ENCODE measurements around the gene GNL3. TPM values are rescaled to one million over a fixed set of nuclear protein-coding genes. Genes with fewer than 3 reads are reported as not detected.

GNL3 gene
- total RNA-seq, 2 donors from 2014 or later, result 29.7 to 49.3 TPM

- DNase-seq (ENCODE audit: low spot score), result no peak
- TF ChIP-seq CTCF (IDR thresholded peaks at IDR 0.05), result no peak
- Histone ChIP-seq H3K36me3 (peaks cover 86% of the 10 kb centered on the region), H3K27ac (no peak overlapping the region), H3K9me3 (no peaks in the 10 kb centered on the region), H3K27me3 (no peaks in the 10 kb centered on the region), H3K4me1 (peaks cover 0 to 10% of the 10 kb centered on the region in 2 donors), H3K4me3 (no peak overlapping the region)
These were observed 4.7 kb downstream of the GNL3 start for GRCh38 chr3:52690560-52690959.

GRCh38 chr3:52693071-52693470 is 7.2 kb downstream of the GNL3 start:
- Histone ChIP-seq H3K9me3 (no peaks in the 10 kb centered on the region), H3K36me3 (peaks cover 97% of the 10 kb centered on the region), H3K27ac (no peak overlapping the region), H3K27me3 (no peaks in the 10 kb centered on the region), H3K4me1 (no peaks in the 10 kb centered on the region), H3K4me3 (no peak overlapping the region)
- no peak for DNase-seq (ENCODE audit: low spot score)
- TF ChIP-seq CTCF (IDR thresholded peaks at IDR 0.05), result no peak

DNA sequence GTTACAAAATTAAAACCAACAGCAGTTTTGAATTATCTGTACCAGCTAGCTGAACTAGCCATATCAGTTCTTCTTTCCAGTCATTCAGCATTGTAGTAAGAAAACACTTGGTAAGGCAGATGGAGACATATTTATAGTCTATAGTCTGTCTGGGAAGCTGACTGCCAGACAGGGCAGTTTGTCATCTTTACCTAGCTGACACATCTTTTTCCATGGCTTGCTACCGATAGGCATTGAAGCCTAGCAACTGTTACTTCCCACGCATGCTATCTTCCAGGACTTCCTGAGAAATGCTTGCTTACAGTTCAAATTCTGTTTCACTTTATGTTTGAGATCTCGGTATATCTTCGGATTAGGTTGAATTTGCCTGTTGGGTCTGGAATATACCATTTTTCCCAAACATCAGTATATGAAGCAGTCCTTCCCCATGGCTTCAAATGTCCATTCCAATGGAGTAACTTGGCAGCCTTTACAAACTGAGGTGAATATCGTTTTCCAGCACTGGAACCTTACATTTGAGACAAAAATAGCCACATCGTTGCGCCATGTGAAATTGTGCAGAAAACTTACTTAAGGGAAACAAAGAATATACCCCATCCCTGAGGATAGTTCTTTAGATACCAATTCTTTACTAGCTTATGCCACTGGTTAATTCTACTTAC is 8.8 kb downstream of the GNL3 start:
- no peaks in the 10 kb centered on the region for H3K4me1 ChIP-seq
- DNase-seq (ENCODE audit: low spot score), result no peak
- no peak overlapping the region for H3K27ac ChIP-seq
- no peaks in the 10 kb centered on the region for H3K9me3 ChIP-seq
- TF ChIP-seq CTCF (IDR thresholded peaks at IDR 0.05), result no peak
- peaks cover 82% of the 10 kb centered on the region for H3K36me3 ChIP-seq
- H3K27me3 ChIP-seq, result no peaks in the 10 kb centered on the region
- no peak overlapping the region for H3K4me3 ChIP-seq

DNA sequence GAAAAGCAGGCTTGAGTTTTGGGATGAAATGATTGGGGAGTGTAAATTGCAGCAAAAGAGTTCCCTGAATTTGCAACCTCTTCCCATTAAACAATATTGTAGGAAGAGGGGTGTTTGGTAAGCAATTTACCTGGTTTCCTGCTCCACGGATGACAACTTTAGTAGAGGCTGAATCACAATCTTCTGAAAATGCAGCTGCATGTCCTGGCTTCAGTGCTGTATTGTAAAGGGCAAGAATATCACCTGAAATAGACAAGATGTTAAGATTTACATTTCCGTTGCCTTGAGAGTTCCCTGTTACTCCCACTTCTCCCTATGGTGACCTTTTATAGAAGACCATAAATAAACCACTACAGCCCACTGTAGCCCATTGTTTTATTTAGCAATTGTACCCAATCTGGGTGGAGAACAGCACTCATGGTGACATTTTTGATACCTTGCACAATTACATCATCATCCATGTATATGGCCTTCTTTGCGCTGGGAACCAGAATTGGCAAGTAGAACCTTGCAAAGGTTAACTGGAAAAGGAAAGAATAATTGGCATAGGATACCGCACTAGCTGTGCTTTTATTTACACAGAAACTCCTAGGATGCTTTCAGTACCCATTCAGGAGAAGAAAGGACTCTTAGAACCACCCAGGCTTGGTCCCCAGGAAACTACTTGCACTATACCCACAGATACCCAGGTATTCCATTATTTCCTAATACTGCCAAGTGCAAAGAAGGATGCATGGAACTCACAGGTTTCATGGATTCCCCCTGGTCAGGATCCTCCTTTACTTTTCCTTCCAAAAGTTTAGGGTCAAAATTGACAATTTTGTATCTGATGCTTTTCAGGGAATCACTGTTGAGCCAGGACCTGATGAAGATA is 10.2 kb downstream of the GNL3 start:
- Histone ChIP-seq H3K4me3 (no peak overlapping the region), H3K27ac (no peak overlapping the region), H3K9me3 (no peaks in the 10 kb centered on the region), H3K27me3 (no peaks in the 10 kb centered on the region), H3K4me1 (no peaks in the 10 kb centered on the region), H3K36me3 (peaks cover 68% of the 10 kb centered on the region)
- TF ChIP-seq CTCF (IDR thresholded peaks at IDR 0.05), result no peak
- no peak for DNase-seq (ENCODE audit: low spot score)

- H3K27ac ChIP-seq, result no peak overlapping the region
- DNase-seq (ENCODE audit: low spot score), result no peak
These were observed 11.2 kb downstream of the GNL3 start for GRCh38 chr3:52696830-52697631.

More at GRCh38 chr3:52696830-52697631, 11.2 kb downstream of the GNL3 start:
- Histone ChIP-seq H3K27me3 (no peaks in the 10 kb centered on the region), H3K36me3 (peaks cover 59% of the 10 kb centered on the region), H3K9me3 (no peaks in the 10 kb centered on the region), H3K4me1 (no peaks in the 10 kb centered on the region), H3K4me3 (no peak overlapping the region)
- no peak for TF ChIP-seq CTCF (IDR thresholded peaks at IDR 0.05)

All from right atrium auricular region (tissue), 2 donors.